Testis (tissue), 3 donors: ENCODE data around the gene THRB. TPM values are rescaled to one million over a fixed set of nuclear protein-coding genes. Genes with fewer than 3 reads are reported as not detected.

ENCODE experiments used
- DNase-seq: peaks from one replicate; pipeline ENCODE4 v3.0.0-alpha.2; 2019
- H3K27ac ChIP-seq, 2 donors: fragments of 200-600 bp; sonication (generic); one replicate each; pipeline ENCODE4 v1.5.1; 2019
- H3K27me3 ChIP-seq: fragments of 200-600 bp; sonication (generic); one replicate; pipeline ENCODE4 v1.5.1; 2019
- H3K36me3 ChIP-seq: fragments of 200-600 bp; sonication (generic); one replicate; pipeline ENCODE4 v1.5.1; 2017; ENCODE audit warnings: low read depth; ENCODE audit errors: missing control alignments
- H3K4me1 ChIP-seq: fragments of 200-600 bp; sonication (generic); one replicate; pipeline ENCODE4 v1.5.1; 2019
- H3K4me3 ChIP-seq, 2 donors: fragments of 200-600 bp; sonication (generic); one replicate each; pipeline ENCODE4 v1.5.1; 2017 to 2019
- H3K9me3 ChIP-seq: fragments of 200-600 bp; sonication (generic); one replicate; pipeline ENCODE4 v1.5.1; 2017
- POLR2A ChIP-seq: fragments of 450-650 bp; IDR thresholded peaks from one replicate; pipeline ENCODE4 v1.6.1; 2017; ENCODE audit warnings: antibody characterized with exemption, mild to moderate bottlenecking, moderate library complexity
- WGBS, 2 donors: methylation state at CpG; one replicate each; pipeline ENCODE4 v1.1.5; 2018; 5-methylcytosine and 5-hydroxymethylcytosine counted together
- intact Hi-C: fragments of 100-400 bp; cut with DNase I; formaldehyde crosslinking; loops from one replicate; pipeline ENCODE4 v1.15.1; 2023; ENCODE audit warnings: low total_unique reads
- polyA plus RNA-seq: library from polyadenylated mRNA; stranded (reverse); fragments of 350-450 nt; fragmentation: Illumina TruSeq; extraction: RNeasy Lipid Tissue Mini Kit (QIAGEN cat#74804); gene quantifications from one replicate; pipeline ENCODE4 v1.2.3, GENCODE V29; 2014; ENCODE audit warnings: low read depth, low replicate concordance; ENCODE audit not compliant: insufficient read depth
- total RNA-seq, 2 donors: library from RNA; depleted of rRNA; stranded (reverse); fragments of >200 nt; gene quantifications; one replicate each; pipeline ENCODE4 v1.2.3, GENCODE V29; 2016
- TF ChIP-seq, protein P1 (sequence below), 3 experiments: fragments of 450-650 bp in 2 of 3; fragments of 200-600 bp in 1 of 3; sonication (generic) in 1 of 3; IDR thresholded peaks; one replicate each; pipeline ENCODE4 v1.5.1; 2016 to 2019; ENCODE audit warnings: antibody characterized with exemption in 3 of 3, mild to moderate bottlenecking in 2 of 3, moderate library complexity in 1 of 3

Gene THRB
- total and polyA plus RNA-seq, 3 donors from 2014 or later, result 1.3 to 2.0 (median 1.4) TPM

DNA sequence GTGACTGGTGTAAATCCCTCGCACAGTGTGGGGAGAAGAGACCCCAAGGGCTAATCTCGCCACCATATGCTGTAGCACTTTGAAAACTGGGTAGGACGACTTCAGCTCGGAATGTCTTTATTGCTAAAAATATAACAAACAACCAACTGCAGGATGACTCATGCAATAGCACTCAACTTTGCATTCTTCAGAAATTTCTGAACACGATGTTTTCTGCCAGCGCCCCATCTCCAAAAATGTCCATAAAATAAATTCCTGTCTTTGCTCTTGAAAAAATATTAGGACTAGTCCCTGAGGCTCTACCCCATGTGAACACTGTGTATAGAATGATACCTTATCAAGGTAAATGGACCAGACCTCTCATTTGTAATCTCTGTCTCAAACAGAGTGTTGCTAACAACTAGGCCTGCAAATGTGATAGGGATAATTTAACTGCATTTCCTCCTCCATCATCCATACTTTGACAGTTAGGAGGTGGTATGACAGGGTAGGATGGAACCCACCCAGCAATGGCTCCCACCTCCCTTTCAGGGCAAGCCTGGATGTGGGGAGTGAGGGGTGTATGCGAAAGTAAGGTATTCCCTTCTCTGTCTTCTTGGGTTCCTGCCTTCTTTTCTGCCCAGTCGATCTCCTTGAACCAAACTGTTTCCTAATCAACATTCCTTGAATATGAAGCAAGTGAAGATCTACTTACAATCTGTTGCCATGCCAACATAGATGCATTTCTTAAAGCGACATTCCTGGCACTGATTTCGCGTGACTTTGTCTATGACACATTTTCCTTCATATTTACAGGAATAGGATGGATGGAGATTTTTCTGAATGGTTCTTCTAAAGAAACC, 348.4 kb downstream of the THRB start:
- no peak overlapping the region for H3K27ac ChIP-seq
- intact Hi-C loops, result no loop called here
- no peaks in the 10 kb centered on the region for H3K9me3 ChIP-seq
- H3K36me3 ChIP-seq, result no peaks in the 10 kb centered on the region
- 72 to 81% methylated on average over 11 of the region's 11 CpGs for WGBS, 2 donors
- H3K27me3 ChIP-seq, result no peaks in the 10 kb centered on the region
- H3K4me1 ChIP-seq, result no peaks in the 10 kb centered on the region
- no peak overlapping the region for H3K4me3 ChIP-seq
- TF ChIP-seq, protein P1, sequence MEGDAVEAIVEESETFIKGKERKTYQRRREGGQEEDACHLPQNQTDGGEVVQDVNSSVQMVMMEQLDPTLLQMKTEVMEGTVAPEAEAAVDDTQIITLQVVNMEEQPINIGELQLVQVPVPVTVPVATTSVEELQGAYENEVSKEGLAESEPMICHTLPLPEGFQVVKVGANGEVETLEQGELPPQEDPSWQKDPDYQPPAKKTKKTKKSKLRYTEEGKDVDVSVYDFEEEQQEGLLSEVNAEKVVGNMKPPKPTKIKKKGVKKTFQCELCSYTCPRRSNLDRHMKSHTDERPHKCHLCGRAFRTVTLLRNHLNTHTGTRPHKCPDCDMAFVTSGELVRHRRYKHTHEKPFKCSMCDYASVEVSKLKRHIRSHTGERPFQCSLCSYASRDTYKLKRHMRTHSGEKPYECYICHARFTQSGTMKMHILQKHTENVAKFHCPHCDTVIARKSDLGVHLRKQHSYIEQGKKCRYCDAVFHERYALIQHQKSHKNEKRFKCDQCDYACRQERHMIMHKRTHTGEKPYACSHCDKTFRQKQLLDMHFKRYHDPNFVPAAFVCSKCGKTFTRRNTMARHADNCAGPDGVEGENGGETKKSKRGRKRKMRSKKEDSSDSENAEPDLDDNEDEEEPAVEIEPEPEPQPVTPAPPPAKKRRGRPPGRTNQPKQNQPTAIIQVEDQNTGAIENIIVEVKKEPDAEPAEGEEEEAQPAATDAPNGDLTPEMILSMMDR (IDR thresholded peaks at IDR 0.05), result no peak
- TF ChIP-seq POLR2A, result no peak
- no peak for DNase-seq

DNA sequence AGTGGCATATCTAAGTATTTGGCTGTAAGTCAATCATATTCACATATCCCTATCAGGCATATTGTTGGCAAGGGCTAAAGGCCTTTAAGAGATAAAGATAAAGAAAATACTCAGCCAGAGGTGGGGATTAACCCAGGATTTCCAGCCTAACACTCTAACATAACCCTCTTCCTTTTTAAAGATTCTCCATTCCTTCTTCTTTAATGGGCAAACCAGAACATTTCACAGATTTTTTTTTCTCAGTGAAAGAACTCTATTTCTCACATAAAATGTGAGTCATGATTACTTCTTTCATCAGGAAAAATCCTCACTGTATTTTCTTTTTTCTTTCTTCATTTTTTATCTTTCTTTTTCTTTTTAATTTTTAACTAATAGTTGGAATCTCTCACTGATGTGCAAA, 349.2 kb downstream of the THRB start:
- TF ChIP-seq, protein P1 (IDR thresholded peaks at IDR 0.05), result no peak
- no peak for TF ChIP-seq POLR2A
- Histone ChIP-seq H3K27me3 (no peaks in the 10 kb centered on the region), H3K4me3 (no peak overlapping the region), H3K9me3 (no peaks in the 10 kb centered on the region), H3K27ac (no peak overlapping the region), H3K4me1 (no peaks in the 10 kb centered on the region), H3K36me3 (no peaks in the 10 kb centered on the region)
- no peak for DNase-seq
- intact Hi-C loops, result no loop called here

DNA sequence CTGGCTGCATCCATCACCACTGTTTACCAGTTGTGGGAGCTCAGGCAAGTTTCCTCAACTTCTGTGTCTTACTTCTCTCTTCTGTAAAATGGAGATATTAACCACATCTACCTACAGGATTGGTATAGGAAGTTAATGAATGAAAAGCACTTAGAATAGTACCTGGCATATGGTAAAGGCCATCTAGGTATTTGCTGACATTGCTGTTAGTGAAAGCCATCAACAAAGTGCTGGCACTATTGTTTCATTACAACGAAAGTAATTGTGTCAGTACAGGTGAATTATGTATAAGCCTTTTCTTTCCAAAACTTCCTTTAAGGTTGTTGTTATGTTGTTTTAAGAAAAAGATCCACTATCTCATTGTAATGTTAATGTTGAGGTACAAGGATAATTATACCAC, 352.5 kb downstream of the THRB start:
- Histone ChIP-seq H3K4me1 (no peaks in the 10 kb centered on the region), H3K4me3 (no peak overlapping the region), H3K27me3 (no peaks in the 10 kb centered on the region), H3K9me3 (no peaks in the 10 kb centered on the region), H3K27ac (no peak overlapping the region), H3K36me3 (no peaks in the 10 kb centered on the region)
- intact Hi-C loops, result no loop called here
- WGBS, 2 donors, result 91 to 94% methylated on average over 1 of the region's 1 CpG
- DNase-seq, result no peak
- TF ChIP-seq, protein P1 (IDR thresholded peaks at IDR 0.05), result no peak
- TF ChIP-seq POLR2A, result no peak

DNA sequence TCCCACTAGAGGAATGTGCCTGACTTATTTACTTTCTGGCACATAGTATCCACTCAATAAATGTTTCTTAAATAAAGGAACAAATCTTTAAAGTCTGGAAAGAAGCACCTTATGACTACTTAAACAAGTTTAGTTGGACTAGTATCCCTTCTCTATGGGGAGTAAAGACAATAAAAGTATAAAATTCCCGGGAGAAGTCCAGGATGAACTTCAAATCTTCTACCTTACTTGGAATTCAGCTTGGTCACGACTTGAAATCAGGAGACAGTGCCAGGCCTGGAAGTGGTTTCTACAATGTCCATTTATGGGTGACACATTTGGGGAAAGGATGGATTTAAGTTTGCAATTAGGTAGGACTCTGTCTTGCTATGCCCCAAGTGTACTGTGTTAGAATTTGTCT, 353.1 kb downstream of the THRB start:
- no peak for DNase-seq
- no peak overlapping the region for H3K27ac ChIP-seq
- no peaks in the 10 kb centered on the region for H3K9me3 ChIP-seq
- intact Hi-C loops, result no loop called here
- H3K27me3 ChIP-seq, result no peaks in the 10 kb centered on the region
- 63 to 83% methylated on average over 2 of the region's 2 CpGs for WGBS, 2 donors
- TF ChIP-seq, protein P1 (IDR thresholded peaks at IDR 0.05), result no peak
- no peak for TF ChIP-seq POLR2A
- H3K36me3 ChIP-seq, result no peaks in the 10 kb centered on the region
- H3K4me3 ChIP-seq, result no peak overlapping the region
- H3K4me1 ChIP-seq, result no peaks in the 10 kb centered on the region
